Suprapubic skin (tissue), 3 donors: ENCODE measurements around the gene RPS27.

Experiments
- POLR2A ChIP-seq, 2 donors: fragments of 450-650 bp; IDR thresholded peaks; one replicate each; pipeline ENCODE4 v1.6.1; 2017; ENCODE audit warnings: antibody characterized with exemption in 2 of 2, mild to moderate bottlenecking in 2 of 2, moderate library complexity in 2 of 2
- TF ChIP-seq, protein P1 (sequence below), 2 donors: fragments of 200-600 bp in 1 of 2; fragments of 450-650 bp in 1 of 2; sonication (generic) in 1 of 2; IDR thresholded peaks; one replicate each; pipeline ENCODE4 v1.5.1; 2016 to 2019; ENCODE audit warnings: antibody characterized with exemption in 2 of 2, mild to moderate bottlenecking in 1 of 2, moderate library complexity in 1 of 2

DNA sequence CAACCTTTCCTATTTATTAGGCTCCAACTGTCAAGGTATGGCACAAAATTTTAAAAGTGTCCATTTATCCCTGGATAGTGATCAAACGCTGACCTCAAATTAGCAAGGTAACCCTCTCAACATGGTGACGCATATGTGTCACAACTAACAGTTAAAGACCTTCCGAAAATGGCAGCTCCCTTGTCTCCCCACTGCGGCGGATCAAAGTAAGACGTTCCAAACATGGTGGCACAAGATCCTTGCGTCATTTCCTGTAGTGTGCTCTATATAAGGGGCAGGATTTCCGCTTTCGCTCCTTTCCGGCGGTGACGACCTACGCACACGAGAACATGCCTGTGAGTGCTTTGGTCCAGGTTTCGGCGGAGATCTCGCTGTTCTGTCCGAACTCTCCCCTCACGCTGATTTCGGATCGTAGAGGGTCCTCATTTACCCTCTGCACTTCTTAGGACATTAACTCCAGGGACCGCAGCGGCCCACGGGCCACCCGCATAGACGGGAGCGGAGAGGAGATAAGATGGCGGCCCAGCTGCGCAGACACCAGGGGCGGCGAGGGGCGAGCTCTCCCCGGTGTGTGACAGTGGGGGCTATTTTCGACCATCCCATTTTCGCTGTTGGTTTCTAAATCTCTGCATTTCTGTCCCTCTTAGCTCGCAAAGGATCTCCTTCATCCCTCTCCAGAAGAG, at the start of gene RPS27:
- TF ChIP-seq, protein P1, sequence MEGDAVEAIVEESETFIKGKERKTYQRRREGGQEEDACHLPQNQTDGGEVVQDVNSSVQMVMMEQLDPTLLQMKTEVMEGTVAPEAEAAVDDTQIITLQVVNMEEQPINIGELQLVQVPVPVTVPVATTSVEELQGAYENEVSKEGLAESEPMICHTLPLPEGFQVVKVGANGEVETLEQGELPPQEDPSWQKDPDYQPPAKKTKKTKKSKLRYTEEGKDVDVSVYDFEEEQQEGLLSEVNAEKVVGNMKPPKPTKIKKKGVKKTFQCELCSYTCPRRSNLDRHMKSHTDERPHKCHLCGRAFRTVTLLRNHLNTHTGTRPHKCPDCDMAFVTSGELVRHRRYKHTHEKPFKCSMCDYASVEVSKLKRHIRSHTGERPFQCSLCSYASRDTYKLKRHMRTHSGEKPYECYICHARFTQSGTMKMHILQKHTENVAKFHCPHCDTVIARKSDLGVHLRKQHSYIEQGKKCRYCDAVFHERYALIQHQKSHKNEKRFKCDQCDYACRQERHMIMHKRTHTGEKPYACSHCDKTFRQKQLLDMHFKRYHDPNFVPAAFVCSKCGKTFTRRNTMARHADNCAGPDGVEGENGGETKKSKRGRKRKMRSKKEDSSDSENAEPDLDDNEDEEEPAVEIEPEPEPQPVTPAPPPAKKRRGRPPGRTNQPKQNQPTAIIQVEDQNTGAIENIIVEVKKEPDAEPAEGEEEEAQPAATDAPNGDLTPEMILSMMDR (IDR thresholded peaks at IDR 0.05): no peak
- TF ChIP-seq POLR2A (IDR thresholded peaks at IDR 0.05): peak; percentile 99 to 100
